Testis (tissue), 3 donors: ENCODE results near the gene PRM1. TPM values are rescaled to one million over a fixed set of nuclear protein-coding genes. Genes with fewer than 3 reads are reported as not detected.

Experiments
- DNase-seq: peaks from one replicate; pipeline ENCODE4 v3.0.0-alpha.2; 2019
- H3K27ac ChIP-seq, 2 donors: fragments of 200-600 bp; sonication (generic); one replicate each; pipeline ENCODE4 v1.5.1; 2019
- H3K27me3 ChIP-seq: fragments of 200-600 bp; sonication (generic); one replicate; pipeline ENCODE4 v1.5.1; 2019
- H3K36me3 ChIP-seq: fragments of 200-600 bp; sonication (generic); one replicate; pipeline ENCODE4 v1.5.1; 2017; ENCODE audit warnings: low read depth; ENCODE audit errors: missing control alignments
- H3K4me1 ChIP-seq: fragments of 200-600 bp; sonication (generic); one replicate; pipeline ENCODE4 v1.5.1; 2019
- H3K4me3 ChIP-seq, 2 donors: fragments of 200-600 bp; sonication (generic); one replicate each; pipeline ENCODE4 v1.5.1; 2017 to 2019
- H3K9me3 ChIP-seq: fragments of 200-600 bp; sonication (generic); one replicate; pipeline ENCODE4 v1.5.1; 2017
- POLR2A ChIP-seq: fragments of 450-650 bp; IDR thresholded peaks from one replicate; pipeline ENCODE4 v1.6.1; 2017; ENCODE audit warnings: antibody characterized with exemption, mild to moderate bottlenecking, moderate library complexity
- WGBS, 2 donors: methylation state at CpG; one replicate each; pipeline ENCODE4 v1.1.5; 2018; 5-methylcytosine and 5-hydroxymethylcytosine counted together
- intact Hi-C: fragments of 100-400 bp; cut with DNase I; formaldehyde crosslinking; loops from one replicate; pipeline ENCODE4 v1.15.1; 2023; ENCODE audit warnings: low total_unique reads
- polyA plus RNA-seq: library from polyadenylated mRNA; stranded (reverse); fragments of 350-450 nt; fragmentation: Illumina TruSeq; extraction: RNeasy Lipid Tissue Mini Kit (QIAGEN cat#74804); gene quantifications from one replicate; pipeline ENCODE4 v1.2.3, GENCODE V29; 2014; ENCODE audit warnings: low read depth, low replicate concordance; ENCODE audit not compliant: insufficient read depth
- total RNA-seq, 2 donors: library from RNA; depleted of rRNA; stranded (reverse); fragments of >200 nt; gene quantifications; one replicate each; pipeline ENCODE4 v1.2.3, GENCODE V29; 2016
- TF ChIP-seq, protein P1 (sequence below), 3 experiments: fragments of 450-650 bp in 2 of 3; fragments of 200-600 bp in 1 of 3; sonication (generic) in 1 of 3; IDR thresholded peaks; one replicate each; pipeline ENCODE4 v1.5.1; 2016 to 2019; ENCODE audit warnings: antibody characterized with exemption in 3 of 3, mild to moderate bottlenecking in 2 of 3, moderate library complexity in 1 of 3

PRM1 gene
- total and polyA plus RNA-seq, 3 donors from 2014 or later, result 7,819 to 32,936 (median 15,171) TPM

DNA sequence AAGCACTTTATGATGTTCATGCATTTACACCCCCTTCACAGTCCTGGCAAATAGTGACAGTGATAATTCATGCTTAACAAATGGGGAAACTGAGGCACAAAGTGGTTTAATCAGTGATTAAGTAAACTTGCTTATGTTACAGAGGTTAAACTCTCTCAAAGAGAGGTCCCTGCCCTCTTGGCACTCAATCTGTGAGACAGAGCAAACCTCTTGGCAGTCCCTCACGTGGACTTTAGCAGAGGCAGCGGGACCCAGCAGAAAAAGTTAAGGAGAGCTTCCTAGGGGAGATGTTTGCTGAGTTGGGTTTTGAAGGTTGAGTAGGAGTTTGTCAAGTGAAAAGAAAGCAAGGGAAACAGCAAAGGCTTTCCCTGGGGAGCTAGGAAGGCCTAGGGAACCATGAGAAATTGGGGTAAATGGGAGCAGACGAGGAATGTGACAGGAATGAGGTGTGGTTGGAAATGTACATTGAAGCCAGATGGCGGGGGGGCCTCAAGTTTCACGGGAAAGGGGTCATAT lies 35.9 kb downstream of the PRM1 start:
- 85 to 87% methylated on average over 5 of the region's 5 CpGs for WGBS, 2 donors
- TF ChIP-seq, protein P1, sequence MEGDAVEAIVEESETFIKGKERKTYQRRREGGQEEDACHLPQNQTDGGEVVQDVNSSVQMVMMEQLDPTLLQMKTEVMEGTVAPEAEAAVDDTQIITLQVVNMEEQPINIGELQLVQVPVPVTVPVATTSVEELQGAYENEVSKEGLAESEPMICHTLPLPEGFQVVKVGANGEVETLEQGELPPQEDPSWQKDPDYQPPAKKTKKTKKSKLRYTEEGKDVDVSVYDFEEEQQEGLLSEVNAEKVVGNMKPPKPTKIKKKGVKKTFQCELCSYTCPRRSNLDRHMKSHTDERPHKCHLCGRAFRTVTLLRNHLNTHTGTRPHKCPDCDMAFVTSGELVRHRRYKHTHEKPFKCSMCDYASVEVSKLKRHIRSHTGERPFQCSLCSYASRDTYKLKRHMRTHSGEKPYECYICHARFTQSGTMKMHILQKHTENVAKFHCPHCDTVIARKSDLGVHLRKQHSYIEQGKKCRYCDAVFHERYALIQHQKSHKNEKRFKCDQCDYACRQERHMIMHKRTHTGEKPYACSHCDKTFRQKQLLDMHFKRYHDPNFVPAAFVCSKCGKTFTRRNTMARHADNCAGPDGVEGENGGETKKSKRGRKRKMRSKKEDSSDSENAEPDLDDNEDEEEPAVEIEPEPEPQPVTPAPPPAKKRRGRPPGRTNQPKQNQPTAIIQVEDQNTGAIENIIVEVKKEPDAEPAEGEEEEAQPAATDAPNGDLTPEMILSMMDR (IDR thresholded peaks at IDR 0.05), result no peak
- no peak for TF ChIP-seq POLR2A
- no peak for DNase-seq
- intact Hi-C loops, result no loop called here
- H3K4me3 ChIP-seq, result no peak overlapping the region
- H3K27ac ChIP-seq, result no peak overlapping the region
- H3K4me1 ChIP-seq, result no peaks in the 10 kb centered on the region
- H3K36me3 ChIP-seq, result no peaks in the 10 kb centered on the region
- H3K27me3 ChIP-seq, result no peaks in the 10 kb centered on the region
- no peaks in the 10 kb centered on the region for H3K9me3 ChIP-seq

GRCh38 chr16:11242658-11243057 lies 38.5 kb downstream of the PRM1 start:
- WGBS, 2 donors, result 78 to 85% methylated on average over 12 of the region's 12 CpGs
- intact Hi-C loops, result no loop called here

DNA sequence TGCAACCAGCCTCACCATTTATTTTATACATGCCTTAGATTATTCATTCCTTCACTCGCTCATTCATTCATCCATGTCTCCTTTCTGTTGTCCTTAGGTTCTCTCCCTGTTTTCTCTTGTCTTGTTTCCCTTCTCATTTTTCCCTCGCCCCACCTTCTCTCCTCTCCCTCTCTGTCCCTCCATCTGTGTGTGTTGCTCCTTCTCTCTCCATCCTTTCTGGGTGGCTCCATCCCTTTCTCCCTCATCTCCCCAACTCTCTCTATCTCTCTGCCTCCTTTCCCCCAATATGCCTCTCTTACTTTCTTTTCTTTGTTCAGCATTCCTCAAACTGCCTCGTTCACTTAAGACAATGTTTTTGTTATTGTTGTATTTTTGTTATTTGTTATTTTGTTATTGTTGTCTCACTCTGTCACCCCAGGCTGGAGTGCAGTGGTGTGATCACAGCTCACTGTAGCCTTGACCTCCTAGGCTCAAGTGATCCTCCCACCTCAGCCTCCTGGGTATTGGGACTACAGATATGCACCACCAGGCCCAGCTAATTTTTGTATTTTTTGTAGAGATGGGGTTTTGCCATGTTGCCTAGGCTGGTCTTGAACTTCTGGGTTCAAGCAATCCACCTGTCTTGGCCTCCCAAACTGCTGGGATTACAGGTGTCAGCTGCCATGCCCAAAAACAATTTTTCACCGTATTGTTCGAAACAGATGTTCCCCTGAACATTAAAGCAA lies 39.5 kb downstream of the PRM1 start:
- intact Hi-C loops, result no loop called here
- Histone ChIP-seq H3K4me3 (no peak overlapping the region), H3K27ac (no peak overlapping the region), H3K4me1 (peaks cover 6% of the 10 kb centered on the region), H3K27me3 (no peaks in the 10 kb centered on the region), H3K9me3 (no peaks in the 10 kb centered on the region), H3K36me3 (no peaks in the 10 kb centered on the region)
- 93 to 95% methylated on average over 5 of the region's 5 CpGs for WGBS, 2 donors
- no peak for DNase-seq
- TF ChIP-seq POLR2A, result no peak
- TF ChIP-seq, protein P1 (IDR thresholded peaks at IDR 0.05), result no peak

More at GRCh38 chr16:11242658-11243057, 38.5 kb downstream of the PRM1 start:
- H3K27ac ChIP-seq, result no peak overlapping the region
- TF ChIP-seq POLR2A, result no peak
- TF ChIP-seq, protein P1 (IDR thresholded peaks at IDR 0.05), result no peak
- DNase-seq, result no peak
- no peaks in the 10 kb centered on the region for H3K36me3 ChIP-seq
- H3K4me3 ChIP-seq, result no peak overlapping the region
- no peaks in the 10 kb centered on the region for H3K27me3 ChIP-seq
- H3K9me3 ChIP-seq, result no peaks in the 10 kb centered on the region
- peaks cover 6% of the 10 kb centered on the region for H3K4me1 ChIP-seq

GRCh38 chr16:11240636-11241473 lies 40.3 kb downstream of the PRM1 start:
- 82 to 85% methylated on average over 10 of the region's 10 CpGs for WGBS, 2 donors
- intact Hi-C loops, result no loop called here

More at GRCh38 chr16:11240636-11241473, 40.3 kb downstream of the PRM1 start:
- H3K4me3 ChIP-seq, result no peak overlapping the region
- no peak overlapping the region for H3K27ac ChIP-seq
- H3K27me3 ChIP-seq, result no peaks in the 10 kb centered on the region
- no peaks in the 10 kb centered on the region for H3K36me3 ChIP-seq
- DNase-seq, result no peak
- peaks cover 6% of the 10 kb centered on the region for H3K4me1 ChIP-seq
- H3K9me3 ChIP-seq, result no peaks in the 10 kb centered on the region
- no peak for TF ChIP-seq POLR2A
- TF ChIP-seq, protein P1 (IDR thresholded peaks at IDR 0.05), result no peak
